Fibroblast of peridontal ligament (primary cell): ENCODE results near the gene B3GLCT.
A peak's percentile ranks its signal among the peaks of the same experiment; 100 is the strongest.

Source experiments
- DNase-seq: peaks from one replicate; pipeline ENCODE4 v3.0.0-alpha.2; 2010; ENCODE audit errors: extremely low read depth

B3GLCT gene

GRCh38 chr13:31223640-31224039 lies 23.9 kb downstream of the B3GLCT start:
- DNase-seq: no peak

- DNase-seq: no peak
These were observed 24.4 kb downstream of the B3GLCT start for GRCh38 chr13:31224174-31224669.

GRCh38 chr13:31224963-31225559 lies 25.3 kb downstream of the B3GLCT start:
- DNase-seq: no peak

- DNase-seq: no peak
These were observed 26.4 kb downstream of the B3GLCT start for GRCh38 chr13:31225998-31226675.

- DNase-seq: no peak
These were observed 27.3 kb downstream of the B3GLCT start for GRCh38 chr13:31227063-31227462.

- no peak for DNase-seq
These were observed 28.1 kb downstream of the B3GLCT start for GRCh38 chr13:31227870-31228269.

- peak; percentile 15 for DNase-seq
These were observed 35.0 kb downstream of the B3GLCT start for GRCh38 chr13:31234729-31235128.

- peak; percentile 74 for DNase-seq
These were observed 36.5 kb downstream of the B3GLCT start for GRCh38 chr13:31236211-31236786.

- DNase-seq: no peak
These were observed 41.1 kb downstream of the B3GLCT start for GRCh38 chr13:31240921-31241320.

- DNase-seq: peak; percentile 23
These were observed 42.6 kb downstream of the B3GLCT start for GRCh38 chr13:31242367-31242766.

GRCh38 chr13:31242916-31243315 lies 43.1 kb downstream of the B3GLCT start:
- DNase-seq: peak; percentile 75

- DNase-seq: no peak
These were observed 46.0 kb downstream of the B3GLCT start for GRCh38 chr13:31245598-31246373.

GRCh38 chr13:31246918-31247317 lies 47.1 kb downstream of the B3GLCT start:
- no peak for DNase-seq

GRCh38 chr13:31248361-31248760 lies 48.6 kb downstream of the B3GLCT start:
- DNase-seq: no peak

GRCh38 chr13:31248965-31249539 lies 49.3 kb downstream of the B3GLCT start:
- no peak for DNase-seq

- no peak for DNase-seq
These were observed 50.7 kb downstream of the B3GLCT start for GRCh38 chr13:31250435-31250834.

GRCh38 chr13:31261241-31261640 lies 61.5 kb downstream of the B3GLCT start:
- no peak for DNase-seq

GRCh38 chr13:31263346-31263745 lies 63.6 kb downstream of the B3GLCT start:
- no peak for DNase-seq

GRCh38 chr13:31264151-31264550 lies 64.4 kb downstream of the B3GLCT start:
- peak; percentile 43 for DNase-seq

- peak; percentile 13 for DNase-seq
These were observed 67.5 kb downstream of the B3GLCT start for GRCh38 chr13:31267126-31267784.

GRCh38 chr13:31274390-31274789 lies 74.6 kb downstream of the B3GLCT start:
- DNase-seq: no peak
